Activated gamma-delta T cell treated with anti-CD3 and anti-CD28 coated beads, Interleukin-2, amount 50 U/mL, for 16 hours (primary cell): ENCODE data around the gene ITGA3.

Source experiments
- DNase-seq: peaks from one replicate; pipeline ENCODE4 v3.0.0-alpha.2; 2020; ENCODE audit warnings: low read depth

The ITGA3 gene

DNA sequence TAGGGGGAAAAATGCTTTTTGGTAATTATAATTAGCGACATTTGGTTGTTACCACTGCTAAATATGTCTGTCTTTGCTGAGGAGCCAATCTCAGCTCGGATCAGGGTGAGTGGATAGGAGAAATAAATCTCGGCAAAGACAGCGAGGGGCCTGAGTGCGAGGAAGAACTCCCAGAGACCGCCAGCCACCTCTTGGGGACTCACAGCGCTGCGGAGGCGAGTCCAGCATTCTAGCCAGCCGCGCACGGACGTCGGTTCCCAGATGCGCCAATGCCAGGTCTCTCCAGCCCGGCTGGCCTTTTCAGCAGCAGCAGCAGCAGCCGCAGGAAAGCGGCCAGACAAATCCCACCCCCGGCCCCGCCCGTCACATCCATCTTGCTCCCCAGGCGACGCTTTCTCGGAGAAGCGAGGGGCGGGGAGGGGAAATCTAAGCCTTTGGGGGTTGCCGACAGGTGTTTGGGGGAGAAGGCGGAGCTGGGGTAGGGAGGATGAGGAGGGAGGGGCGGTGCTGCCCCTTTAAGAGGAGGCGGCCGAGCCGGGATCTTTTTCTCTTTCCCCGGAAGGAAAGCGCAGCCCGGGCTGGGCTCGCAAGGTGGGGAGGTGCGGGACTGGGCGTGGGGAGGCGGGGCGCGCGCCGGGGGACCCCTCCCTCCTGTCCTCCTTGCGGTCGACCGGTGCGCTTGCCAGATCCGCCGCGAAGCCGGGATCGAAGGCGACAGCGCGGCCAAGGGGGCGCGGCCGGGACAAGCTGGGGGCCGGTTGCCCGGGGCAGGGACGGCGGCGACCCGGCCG, at the start of gene ITGA3:
TSS of gene ITGA3 (plus strand) at position 685 of the 791 bp plus-strand sequence. CDS start 330 bp downstream, outside the sequence.
- peak; percentile 28 for DNase-seq

- DNase-seq = no peak
These were observed 46.6 kb upstream of the ITGA3 start for GRCh38 chr17:50009282-50009681.

DNA sequence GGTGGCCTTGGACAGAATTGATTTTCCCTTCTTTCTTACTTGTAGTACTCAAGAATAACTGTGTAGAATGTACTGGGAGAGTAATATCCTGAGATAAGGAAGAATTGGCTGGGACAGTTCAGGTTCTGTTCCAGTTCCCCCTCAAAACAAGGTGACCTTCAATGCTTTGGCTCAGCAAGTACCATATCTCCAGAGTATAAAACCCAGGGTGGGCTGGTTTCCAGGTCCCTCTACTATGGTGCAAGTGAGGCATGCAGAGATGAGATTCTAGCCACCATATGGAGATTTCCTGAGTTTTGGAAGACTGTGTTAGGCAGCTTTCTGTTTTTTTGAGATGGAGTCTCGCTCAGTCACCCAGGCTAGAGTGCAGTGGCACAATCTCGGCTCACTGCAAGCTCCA, 42.8 kb upstream of the ITGA3 start:
- DNase-seq = no peak

DNA sequence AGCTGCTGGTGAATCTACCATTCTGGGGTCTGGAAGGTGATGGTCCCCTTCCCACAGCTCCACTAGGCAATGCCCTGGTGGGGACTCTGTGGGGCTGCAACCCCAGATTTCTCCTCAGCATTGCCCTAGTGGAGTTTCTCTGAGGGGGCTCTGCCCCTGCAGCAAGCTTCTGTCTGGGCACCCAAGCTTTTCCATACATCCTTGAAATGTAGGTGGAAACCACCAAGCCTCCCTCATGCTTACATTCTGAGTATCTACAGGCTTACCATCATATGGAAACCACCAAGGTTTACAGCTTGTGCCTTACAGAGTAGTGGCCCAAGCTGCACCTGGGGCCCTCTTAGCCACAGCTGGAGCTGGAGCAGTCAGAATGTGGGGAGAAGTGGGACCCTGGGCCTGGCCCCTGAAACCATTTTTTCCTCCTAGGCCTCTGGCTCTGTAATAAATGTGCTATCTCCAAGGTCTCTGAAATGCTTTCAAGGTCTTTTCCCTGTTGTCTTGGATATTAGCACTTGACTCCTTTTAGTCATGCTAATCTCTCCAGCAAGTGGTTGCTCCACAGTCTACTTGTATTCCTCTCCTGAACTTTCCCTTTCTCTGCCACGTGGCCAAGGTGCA, 41.3 kb upstream of the ITGA3 start:
- DNase-seq = no peak

DNA sequence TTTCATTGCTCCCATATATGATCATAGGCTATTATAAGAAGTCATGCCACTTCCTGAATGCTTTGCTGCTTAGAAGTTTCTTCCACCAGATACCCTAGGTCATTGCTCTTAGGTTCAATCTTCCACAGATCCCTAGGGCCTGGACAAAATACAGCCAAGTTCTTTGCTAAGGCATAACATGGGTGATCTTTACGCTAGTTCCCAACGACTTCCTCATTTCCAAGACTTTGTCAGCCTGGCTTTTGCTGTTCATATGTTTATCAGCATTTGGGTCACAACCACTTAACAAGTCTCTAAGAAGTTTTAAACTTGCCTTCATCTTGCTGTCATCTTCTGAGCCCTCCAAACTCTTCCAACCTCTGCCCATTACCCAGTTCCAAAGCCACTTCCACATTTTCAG, 40.8 kb upstream of the ITGA3 start:
- no peak for DNase-seq

GRCh38 chr17:50018909-50019308, 37.0 kb upstream of the ITGA3 start:
- no peak for DNase-seq

GRCh38 chr17:50020841-50021599, 34.9 kb upstream of the ITGA3 start:
- no peak for DNase-seq

DNA sequence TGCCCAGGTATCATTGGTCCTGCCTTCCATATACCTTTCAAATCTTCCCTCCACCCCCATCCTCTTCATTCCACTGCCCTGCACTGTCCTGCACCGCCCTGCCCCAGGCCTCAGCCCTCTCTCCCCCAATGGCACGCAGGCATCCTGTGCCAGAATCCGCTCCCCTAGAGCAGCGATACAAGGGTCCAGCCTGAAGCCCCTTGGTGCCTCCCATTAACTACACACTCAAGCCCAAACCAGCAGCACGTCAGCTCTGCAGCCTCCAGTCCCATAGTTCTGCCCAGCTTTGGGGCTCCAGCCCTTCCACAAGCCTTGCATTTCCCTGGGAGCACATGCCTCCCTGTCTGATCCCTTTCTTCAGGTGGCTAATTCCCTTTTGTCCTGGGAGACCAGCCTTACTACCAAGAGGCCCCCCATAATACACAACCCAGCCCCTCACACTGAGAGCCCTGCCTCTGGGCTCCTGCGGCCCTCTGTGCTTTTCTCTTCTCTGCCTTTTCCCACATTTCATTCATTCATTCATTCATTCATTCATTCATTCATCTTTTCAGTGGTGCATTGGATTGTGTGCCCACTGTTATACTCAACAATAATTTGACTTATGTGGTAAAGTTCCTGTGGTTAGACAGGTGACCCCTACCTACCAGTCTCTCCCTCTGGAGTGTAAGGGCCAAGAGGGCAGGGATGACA, 34.1 kb upstream of the ITGA3 start:
- no peak for DNase-seq

GRCh38 chr17:50022463-50023130, 33.3 kb upstream of the ITGA3 start:
- DNase-seq = no peak

GRCh38 chr17:50023520-50023919, 32.4 kb upstream of the ITGA3 start:
- no peak for DNase-seq

GRCh38 chr17:50024808-50025207, 31.1 kb upstream of the ITGA3 start:
- DNase-seq = no peak

- DNase-seq = no peak
These were observed 29.7 kb upstream of the ITGA3 start for GRCh38 chr17:50026046-50026675.

GRCh38 chr17:50026837-50027171, 29.1 kb upstream of the ITGA3 start:
- peak; percentile 75 for DNase-seq

- no peak for DNase-seq
These were observed 28.6 kb upstream of the ITGA3 start for GRCh38 chr17:50027172-50027880.

DNA sequence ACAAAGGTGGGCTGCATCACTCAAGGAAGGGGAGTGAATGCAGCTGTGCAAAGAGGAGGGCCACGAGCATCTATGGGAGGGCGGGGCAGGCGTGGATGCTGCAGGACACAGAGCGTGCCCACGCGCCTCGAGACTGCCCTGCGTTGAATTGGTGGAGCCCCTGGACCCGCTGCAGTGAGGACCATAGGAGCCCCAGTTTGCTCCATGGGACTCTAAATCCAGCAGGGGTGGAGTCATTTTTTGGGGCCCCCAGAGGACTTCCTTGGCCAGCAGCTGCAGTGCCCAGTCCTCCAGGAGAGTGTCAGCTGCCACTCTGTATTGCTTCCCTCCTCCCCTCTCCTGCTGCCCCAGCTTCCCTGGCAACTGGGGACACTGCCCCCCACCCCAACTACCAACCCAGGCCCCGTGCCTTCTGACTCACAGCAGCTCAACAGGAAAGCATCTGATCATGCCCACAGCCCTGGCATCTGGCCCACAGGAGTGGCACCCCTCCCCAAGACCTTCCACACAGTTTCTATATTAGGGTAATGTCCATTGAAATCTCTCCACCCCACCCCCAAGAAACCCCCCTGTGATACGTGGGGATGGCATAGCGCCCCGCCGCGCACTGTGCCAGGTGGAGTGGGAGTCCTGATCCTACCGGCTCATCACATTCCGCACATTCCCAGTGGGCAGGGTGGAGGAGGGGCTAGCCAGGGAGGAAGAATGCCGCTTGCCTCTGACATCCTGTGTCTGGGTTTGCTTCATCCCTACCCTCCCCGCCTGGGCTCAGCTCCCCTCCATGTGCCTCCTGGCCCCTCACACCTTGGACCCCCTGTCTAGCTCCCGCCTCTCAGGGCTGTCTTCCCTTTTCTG, 27.8 kb upstream of the ITGA3 start:
- DNase-seq = no peak

- DNase-seq = no peak
These were observed 27.2 kb upstream of the ITGA3 start for GRCh38 chr17:50028736-50029120.

- no peak for DNase-seq
These were observed 26.7 kb upstream of the ITGA3 start for GRCh38 chr17:50029185-50029584.

DNA sequence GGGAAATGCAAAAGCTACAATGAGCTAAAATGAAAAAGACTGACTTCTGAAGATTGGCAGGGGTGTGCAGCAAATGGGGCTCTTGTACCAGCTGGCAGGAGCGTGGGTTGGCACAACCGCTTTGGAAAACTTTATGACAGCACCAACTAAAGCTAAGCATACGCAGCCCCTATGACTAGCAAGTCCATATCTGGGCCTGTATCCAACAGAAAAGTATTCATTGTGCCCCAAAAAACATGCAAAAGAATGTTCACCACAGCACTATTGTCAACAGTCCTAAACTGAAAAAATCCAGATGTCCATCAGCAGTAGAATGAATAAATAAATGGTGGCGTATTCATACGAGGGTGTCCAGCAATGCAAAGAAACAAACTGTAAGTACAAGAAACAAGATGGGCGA, 22.6 kb upstream of the ITGA3 start:
- no peak for DNase-seq

- DNase-seq = no peak
These were observed 21.2 kb upstream of the ITGA3 start for GRCh38 chr17:50034498-50035364.
